Caco-2 (cell line): Measurements from ENCODE around the gene R3HDM1. TPM values are rescaled to one million over a fixed set of nuclear protein-coding genes. Genes with fewer than 3 reads are reported as not detected.

Experiments used
- BruUV-seq: library from RNA; stranded (reverse); fragments of 400-500 nt; replicated peaks from 2 replicates; lab custom pipeline; 2021; lab: Mats Ljungman, UMichigan
- CTCF ChIA-PET: fragments of 300-600 bp; sonication (Branson Sonifier 250); formaldehyde crosslinking; loops from one replicate; lab custom pipeline; 2022; ENCODE audit warnings: antibody characterized with exemption; lab: Charles Lee
- POLR2A ChIA-PET: fragments of 300-600 bp; sonication (Branson Sonifier 250); formaldehyde crosslinking; loops from one replicate; lab custom pipeline; 2022; ENCODE audit warnings: antibody characterized with exemption; lab: Charles Lee
- DNase-seq, 2 experiments: peaks; one replicate each; pipeline versions ENCODE4 v3.0.0 to v3.0.0-alpha.2; 2020 to 2022
- H3K27me3 ChIP-seq: replicated peaks from 2 replicates; pipeline ENCODE4 v1.6.0; 2011; ENCODE audit warnings: low read length; ENCODE audit not compliant: control insufficient read depth, insufficient read depth
- H3K36me3 ChIP-seq: 2 replicates; pipeline ENCODE4 v1.5.1; 2011; ENCODE audit warnings: low read length; ENCODE audit not compliant: control insufficient read depth, insufficient read depth
- H3K4me1 ChIP-seq: fragments of 250-450 bp; sonication (Bioruptor Pico); 2 replicates; pipeline ENCODE4 v1.5.1; 2020; ENCODE audit warnings: mild to moderate bottlenecking
- H3K4me3 ChIP-seq: 2 replicates; pipeline ENCODE4 v1.5.1; 2011; ENCODE audit warnings: low read depth, mild to moderate bottlenecking, control low read depth, low read length
- H3K9me3 ChIP-seq: fragments of 250-450 bp; sonication (Bioruptor Pico); 2 replicates; pipeline ENCODE4 v1.5.1; 2020; ENCODE audit warnings: mild to moderate bottlenecking, moderate library complexity
- H3K27ac Mint-ChIP-seq: one replicate; pipeline ENCODE4 v1.8.0; 2022; ENCODE audit warnings: mixed read lengths; ENCODE audit not compliant: unreplicated experiment
- H3K27me3 Mint-ChIP-seq: one replicate; pipeline ENCODE4 v1.8.0; 2022; ENCODE audit warnings: mixed read lengths; ENCODE audit not compliant: insufficient read depth, unreplicated experiment
- H3K36me3 Mint-ChIP-seq: one replicate; pipeline ENCODE4 v1.8.0; 2022; ENCODE audit warnings: mild to moderate bottlenecking, mixed read lengths; ENCODE audit not compliant: insufficient read depth, unreplicated experiment
- H3K4me1 Mint-ChIP-seq: one replicate; pipeline ENCODE4 v1.8.0; 2022; ENCODE audit warnings: low read depth, mixed read lengths; ENCODE audit not compliant: unreplicated experiment
- H3K4me3 Mint-ChIP-seq: one replicate; pipeline ENCODE4 v1.8.0; 2022; ENCODE audit warnings: mild to moderate bottlenecking, moderate library complexity, mixed read lengths; ENCODE audit not compliant: unreplicated experiment
- H3K9me3 Mint-ChIP-seq: one replicate; pipeline ENCODE4 v1.8.0; 2022; ENCODE audit warnings: mixed read lengths; ENCODE audit not compliant: unreplicated experiment
- CTCF ChIP-seq, 2 experiments: fragments of 200-600 bp in 1 of 2; IDR thresholded peaks; 1 replicate in 1 of 2; 2 replicates in 1 of 2; pipeline versions ENCODE4 v1.5.1 to v1.8.0; 2011 to 2022; ENCODE audit warnings: antibody characterized with exemption in 1 of 2, control low read depth in 1 of 2, inconsistent platforms in 1 of 2, low read depth in 1 of 2, low read length in 1 of 2, mild to moderate bottlenecking in 1 of 2, moderate library complexity in 1 of 2; ENCODE audit not compliant: insufficient read depth in 1 of 2, severe bottlenecking in 1 of 2, unreplicated experiment in 1 of 2
- intact Hi-C: fragments of 100-400 bp; cut with micrococcal nuclease; formaldehyde crosslinking; loops from one replicate; pipeline ENCODE4 v1.10.0; 2022; ENCODE audit not compliant: unreplicated experiment
- total RNA-seq: library from RNA; stranded (reverse); gene quantifications from 2 replicates; pipeline ENCODE4 v1.2.3, GENCODE V29; 2022

Gene R3HDM1
- total RNA-seq, 1 experiment from 2014 or later: 44.4 TPM

GRCh38 chr2:135741395-135742324 is 210.4 kb downstream of the R3HDM1 start, which contains the start of gene UBXN4:
TSS of gene UBXN4 (plus strand) at chr2:135741855. CDS start at chr2:135741930, 75 bp downstream.
- Mint-ChIP-seq H3K27ac (peak within 1 kb of the TSS; percentile 89), H3K4me1 (peaks cover 8% of the 10 kb centered on the region), H3K27me3 (no peaks in the 10 kb centered on the region), H3K9me3 (no peaks in the 10 kb centered on the region), H3K36me3 (peaks cover 17% of the 10 kb centered on the region), H3K4me3 (peak within 1 kb of the TSS; percentile 90)
- BruUV-seq: no TSS peak
- Histone ChIP-seq H3K27me3 (no peaks in the 10 kb centered on the region), H3K4me3 (peak within 1 kb of the TSS; percentile 92), H3K9me3 (no peaks in the 10 kb centered on the region), H3K36me3 (no peaks in the 10 kb centered on the region), H3K4me1 (peaks cover 18% of the 10 kb centered on the region; the same call in 1 of the 2 replicates)
- peak; percentile 55 to 64 for TF ChIP-seq CTCF (IDR thresholded peaks at IDR 0.05; ENCODE audit: insufficient read depth in 1 of 2, low read depth in 1 of 2, low read length in 1 of 2, severe bottlenecking in 1 of 2, unreplicated experiment in 1 of 2)
- ChIA-PET POLR2A (interaction anchor here (0.5 to 0.7 kb wide), 12 partner anchors 42 to 1095 kb away, joined by 3 to 8 read pairs (median 6); partner anchors contain the start of gene MCM6), CTCF (interaction anchor here (0.6 to 0.8 kb wide), 8 partner anchors 15 to 1601 kb away, joined by 3 to 10 read pairs (median 4); partner anchors contain the start of gene ZRANB3)
- peak; percentile 96 to 99 for DNase-seq
- intact Hi-C loops: loop anchor here (1.0 kb wide), 1 partner anchor 210 kb away; the partner anchor contains the start of genes R3HDM1 and ZRANB3

GRCh38 chr2:135742325-135742757 is 211.1 kb downstream of the R3HDM1 start:
- Mint-ChIP-seq H3K4me1 (peaks cover 8% of the 10 kb centered on the region), H3K27ac (peak overlapping the region; percentile 89), H3K4me3 (peak overlapping the region; percentile 90), H3K36me3 (peaks cover 24% of the 10 kb centered on the region), H3K27me3 (no peaks in the 10 kb centered on the region), H3K9me3 (no peaks in the 10 kb centered on the region)
- peak; percentile 42 to 66 for DNase-seq
- no peak for TF ChIP-seq CTCF (IDR thresholded peaks at IDR 0.05; ENCODE audit: insufficient read depth in 1 of 2, low read depth in 1 of 2, low read length in 1 of 2, severe bottlenecking in 1 of 2, unreplicated experiment in 1 of 2)
- ChIA-PET POLR2A (interaction anchor here (0.6 to 0.8 kb wide), 2 partner anchors 113 to 211 kb away, joined by 3 to 7 read pairs; partner anchors contain the start of gene ZRANB3), CTCF (no interaction called here)
- Histone ChIP-seq H3K9me3 (no peaks in the 10 kb centered on the region), H3K4me3 (peak overlapping the region; percentile 92), H3K27me3 (no peaks in the 10 kb centered on the region), H3K36me3 (no peaks in the 10 kb centered on the region), H3K4me1 (peaks cover 18% of the 10 kb centered on the region; the same call in 1 of the 2 replicates)
- BruUV-seq: no TSS peak
- intact Hi-C loops: loop anchor here (1.0 kb wide), 1 partner anchor 211 kb away; the partner anchor contains the start of genes R3HDM1 and ZRANB3

- Histone ChIP-seq H3K4me3 (no peak overlapping the region), H3K9me3 (no peaks in the 10 kb centered on the region), H3K27me3 (no peaks in the 10 kb centered on the region), H3K36me3 (0 out of 2 replicates have a peak, but pooled peaks cover 2% of the 10 kb centered on the region), H3K4me1 (peaks cover 18% of the 10 kb centered on the region; the same call in 1 of the 2 replicates)
- ChIA-PET POLR2A (no interaction called here), CTCF (interaction anchor here (1.0 kb wide), 1 partner anchor 213 kb away, joined by 3 read pairs; the partner anchor contains the start of genes R3HDM1 and ZRANB3)
- H3K9me3 Mint-ChIP-seq: no peaks in the 10 kb centered on the region
- DNase-seq: no peak
- peaks cover 8% of the 10 kb centered on the region for H3K4me1 Mint-ChIP-seq
- H3K4me3 Mint-ChIP-seq: peak overlapping the region; percentile 90
- BruUV-seq: no TSS peak
- intact Hi-C loops: no loop called here
- H3K27ac Mint-ChIP-seq: peak overlapping the region; percentile 28
- H3K27me3 Mint-ChIP-seq: no peaks in the 10 kb centered on the region
- TF ChIP-seq CTCF (IDR thresholded peaks at IDR 0.05; ENCODE audit: insufficient read depth in 1 of 2, low read depth in 1 of 2, low read length in 1 of 2, severe bottlenecking in 1 of 2, unreplicated experiment in 1 of 2): no peak
- H3K36me3 Mint-ChIP-seq: peaks cover 39% of the 10 kb centered on the region
These were observed 212.6 kb downstream of the R3HDM1 start for GRCh38 chr2:135743860-135744259.
